Femur (tissue), 1 donor: ENCODE results near the gene PI16.
A peak's percentile ranks its signal among the peaks of the same experiment; 100 is the strongest.
"Not testable (repeated sequence)": the region's sequence is repeated elsewhere in the genome, so short reads cannot be mapped to it uniquely, and the experiment has no call there.

Experiments
- DNase-seq: peaks from one replicate; pipeline ENCODE4 v3.0.0-alpha.2; 2017

Gene PI16

GRCh38 chr6:36977470-36977941 is 23.0 kb downstream of the PI16 start:
- DNase-seq = no peak

- no peak for DNase-seq
Measured at GRCh38 chr6:36978421-36979346, 24.1 kb downstream of the PI16 start.

- peak; percentile 74 for DNase-seq
Measured at GRCh38 chr6:36979347-36979742, 24.8 kb downstream of the PI16 start.

- no peak for DNase-seq
Measured at GRCh38 chr6:36980129-36980528, 25.6 kb downstream of the PI16 start.

- DNase-seq = no peak
Measured at GRCh38 chr6:36980876-36981619, 26.5 kb downstream of the PI16 start.

GRCh38 chr6:36983538-36983937 is 29.0 kb downstream of the PI16 start:
- no peak for DNase-seq

GRCh38 chr6:36984581-36985416 is 30.3 kb downstream of the PI16 start:
- peak; percentile 77 for DNase-seq

- DNase-seq = no peak
Measured at GRCh38 chr6:36985417-36985807, 30.9 kb downstream of the PI16 start.

- DNase-seq = peak; percentile 92
Measured at GRCh38 chr6:36985808-36986703, 31.5 kb downstream of the PI16 start, which contains the start of gene MTCH1. MTCH1 (minus strand) TSS chr6:36986196; CDS start chr6:36986173, 23 bp downstream.

- no peak for DNase-seq
Measured at GRCh38 chr6:36986704-36987047, 32.1 kb downstream of the PI16 start.

GRCh38 chr6:36989264-36989663 is 34.7 kb downstream of the PI16 start:
- DNase-seq = no peak

- DNase-seq = not testable (repeated sequence)
Measured at GRCh38 chr6:36990401-36990800, 35.9 kb downstream of the PI16 start.

GRCh38 chr6:36997811-36998722 is 43.5 kb downstream of the PI16 start:
- peak; percentile 67 for DNase-seq

GRCh38 chr6:36998723-36999038 is 44.1 kb downstream of the PI16 start:
- DNase-seq = no peak

GRCh38 chr6:36999061-36999750 is 44.7 kb downstream of the PI16 start:
- no peak for DNase-seq

- DNase-seq = no peak
Measured at GRCh38 chr6:36999751-37000125, 45.2 kb downstream of the PI16 start.

GRCh38 chr6:37004044-37004980 is 49.8 kb downstream of the PI16 start:
- no peak for DNase-seq

GRCh38 chr6:37005061-37005810 is 50.7 kb downstream of the PI16 start, which contains the start of gene FGD2:
FGD2 (plus strand) TSS chr6:37005655; CDS start chr6:37005818, 163 bp downstream.
- no peak for DNase-seq
